ES-I3 (cell line): Measurements from ENCODE around the gene PCBD2.
"Not testable (repeated sequence)": the region's sequence is repeated elsewhere in the genome, so short reads cannot be mapped to it uniquely, and the experiment has no call there.

Experiments used
- H3K36me3 ChIP-seq: 2 replicates; pipeline ENCODE4 v1.6.1; 2013; ENCODE audit warnings: mild to moderate bottlenecking, low read length, control low read depth, moderate library complexity; ENCODE audit not compliant: insufficient read depth
- H3K4me1 ChIP-seq: 2 replicates; pipeline ENCODE4 v1.6.1; 2013; ENCODE audit warnings: mild to moderate bottlenecking, control low read depth, low read length; ENCODE audit not compliant: insufficient read depth
- H3K9ac ChIP-seq: 2 replicates; pipeline ENCODE4 v1.6.1; 2013; ENCODE audit warnings: low read depth, mild to moderate bottlenecking, low read length, moderate library complexity
- H3K9me3 ChIP-seq: 2 replicates; pipeline ENCODE4 v1.6.1; 2013; ENCODE audit warnings: mild to moderate bottlenecking, low read length, moderate library complexity; ENCODE audit not compliant: control insufficient read depth, insufficient read depth

Gene PCBD2

GRCh38 chr5:134904610-134905245 lies at the start of gene PCBD2:
TSS of gene PCBD2 (plus strand) at chr5:134905131. CDS start at chr5:134905140, 9 bp downstream.
- Histone ChIP-seq H3K9ac (peak within 1 kb of the TSS; percentile 95), H3K36me3 (no peaks in the 10 kb centered on the region), H3K9me3 (no peaks in the 10 kb centered on the region), H3K4me1 (peaks cover 4% of the 10 kb centered on the region; the same call in 1 of the 2 replicates)

- not testable (repeated sequence) for H3K36me3 ChIP-seq, H3K9me3 ChIP-seq, H3K4me1 ChIP-seq, H3K9ac ChIP-seq
These were observed 48.5 kb upstream of the PCBD2 start for GRCh38 chr5:134856465-134856864.

GRCh38 chr5:134857401-134857800 lies 47.5 kb upstream of the PCBD2 start:
- Histone ChIP-seq H3K9me3 (no peaks in the 10 kb centered on the region), H3K36me3 (peaks cover 4% of the 10 kb centered on the region; the same call in 1 of the 2 replicates), H3K4me1 (no peaks in the 10 kb centered on the region), H3K9ac (no peak overlapping the region)

GRCh38 chr5:134864707-134865106 lies 40.2 kb upstream of the PCBD2 start:
- Histone ChIP-seq H3K36me3 (no peaks in the 10 kb centered on the region), H3K9ac (no peak overlapping the region), H3K4me1 (no peaks in the 10 kb centered on the region), H3K9me3 (no peaks in the 10 kb centered on the region)

GRCh38 chr5:134873494-134873893 lies 31.4 kb upstream of the PCBD2 start:
- Histone ChIP-seq H3K4me1 (no peaks in the 10 kb centered on the region), H3K9me3 (no peaks in the 10 kb centered on the region), H3K9ac (peak overlapping the region; percentile 84), H3K36me3 (no peaks in the 10 kb centered on the region)

- H3K4me1 ChIP-seq: no peaks in the 10 kb centered on the region
- H3K9me3 ChIP-seq: no peaks in the 10 kb centered on the region
- peak within 1 kb of the TSS; percentile 84 for H3K9ac ChIP-seq
- no peaks in the 10 kb centered on the region for H3K36me3 ChIP-seq
These were observed 30.7 kb upstream of the PCBD2 start, which contains the start of gene TXNDC15 for GRCh38 chr5:134873987-134874830. TSS of gene TXNDC15 (plus strand) at chr5:134874371. CDS start at chr5:134874428, 57 bp downstream.

GRCh38 chr5:134874831-134875655 lies 29.9 kb upstream of the PCBD2 start:
- H3K9ac ChIP-seq: peak overlapping the region; percentile 84; the same call in 1 of the 2 replicates
- H3K36me3 ChIP-seq: no peaks in the 10 kb centered on the region
- no peaks in the 10 kb centered on the region for H3K9me3 ChIP-seq
- no peaks in the 10 kb centered on the region for H3K4me1 ChIP-seq

- H3K9me3 ChIP-seq: no peaks in the 10 kb centered on the region
- H3K36me3 ChIP-seq: no peaks in the 10 kb centered on the region
- H3K9ac ChIP-seq: no peak overlapping the region
- no peaks in the 10 kb centered on the region for H3K4me1 ChIP-seq
These were observed 27.8 kb upstream of the PCBD2 start for GRCh38 chr5:134877159-134877558.

- no peaks in the 10 kb centered on the region for H3K36me3 ChIP-seq
- H3K4me1 ChIP-seq: no peaks in the 10 kb centered on the region
- H3K9ac ChIP-seq: no peak overlapping the region
- H3K9me3 ChIP-seq: no peaks in the 10 kb centered on the region
These were observed 26.5 kb upstream of the PCBD2 start for GRCh38 chr5:134878403-134878802.

- H3K4me1 ChIP-seq: no peaks in the 10 kb centered on the region
- H3K9me3 ChIP-seq: no peaks in the 10 kb centered on the region
- no peaks in the 10 kb centered on the region for H3K36me3 ChIP-seq
- no peak overlapping the region for H3K9ac ChIP-seq
These were observed 25.5 kb upstream of the PCBD2 start for GRCh38 chr5:134879456-134879855.

GRCh38 chr5:134880937-134881336 lies 24.0 kb upstream of the PCBD2 start:
- not testable (repeated sequence) for H3K4me1 ChIP-seq, H3K9ac ChIP-seq, H3K36me3 ChIP-seq, H3K9me3 ChIP-seq

- not testable (repeated sequence) for H3K9ac ChIP-seq, H3K9me3 ChIP-seq, H3K4me1 ChIP-seq, H3K36me3 ChIP-seq
These were observed 23.2 kb upstream of the PCBD2 start for GRCh38 chr5:134881711-134882110.

GRCh38 chr5:134887593-134888159 lies 17.3 kb upstream of the PCBD2 start:
- Histone ChIP-seq H3K9me3 (no peaks in the 10 kb centered on the region), H3K36me3 (peaks cover 3% of the 10 kb centered on the region; the same call in 1 of the 2 replicates), H3K9ac (no peak overlapping the region), H3K4me1 (no peaks in the 10 kb centered on the region)

GRCh38 chr5:134889335-134889734 lies 15.6 kb upstream of the PCBD2 start:
- Histone ChIP-seq H3K9me3 (no peaks in the 10 kb centered on the region), H3K36me3 (peaks cover 3% of the 10 kb centered on the region; the same call in 1 of the 2 replicates), H3K9ac (no peak overlapping the region), H3K4me1 (no peaks in the 10 kb centered on the region)
